ENCODE data around the gene EFL1. TPM values are rescaled to one million over a fixed set of nuclear protein-coding genes. Genes with fewer than 3 reads are reported as not detected.

EFL1 gene
- total and polyA plus RNA-seq, 10 of the 15 experiments (the other 5 are each of a cell fraction or from before 2014, with no cell fraction given) = 6.2 to 42.3 (median 24.7) TPM

DNA sequence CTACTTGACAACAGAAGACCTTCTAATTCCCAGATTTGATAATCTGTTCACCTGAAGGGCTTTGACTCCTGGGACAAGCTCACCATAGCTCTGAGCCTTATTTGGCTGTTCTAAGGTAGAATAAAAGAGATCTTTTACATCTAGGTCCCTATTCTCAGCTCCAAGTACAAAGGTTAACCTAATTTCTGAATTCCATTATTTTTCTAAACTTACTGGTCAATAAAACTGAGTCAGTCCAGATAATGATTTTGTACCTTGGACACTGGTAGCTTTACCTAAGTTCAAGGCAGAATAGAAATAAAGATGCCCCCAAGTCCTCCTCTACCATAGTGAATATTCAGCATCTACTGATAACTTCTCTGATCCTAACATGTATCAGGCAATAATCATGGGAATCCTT lies 135.0 kb downstream of the EFL1 start (continued):
- TF ChIP-seq ZNF687 (IDR thresholded peaks at IDR 0.05) = no peak

GRCh38 chr15:82126346-82126745 lies 136.2 kb downstream of the EFL1 start:
- ChIA-PET RAD21 (ENCODE audit: unreplicated experiment) (no interaction called here), CTCF (interaction anchor here (0.7 to 2.1 kb wide), 2 partner anchors 14 to 41 kb away, joined by 3 to 8 read pairs; no protein-coding TSS in a partner anchor), POLR2A (no interaction called here), SMC1A (ENCODE audit: uncharacterized antibody, unreplicated experiment) (no interaction called here)
- in situ Hi-C loops (cut with MboI) = no loop called here
- Histone ChIP-seq H3K36me3 (ENCODE audit: control insufficient read depth in 2 of 2, insufficient read depth in 2 of 2, low read length in 1 of 2) (peaks cover 2% of the 10 kb centered on the region in 2 experiments; a peak in 2 of 4 replicates), H3K9ac (ENCODE audit: control insufficient read depth, insufficient read depth, low read length) (no peak overlapping the region), H4K20me1 (ENCODE audit: control insufficient read depth, insufficient read depth) (no peaks in the 10 kb centered on the region), H3K4me1 (ENCODE audit: control insufficient read depth, insufficient read depth, low read length) (peaks cover 7% of the 10 kb centered on the region; the same call in 1 of the 2 replicates), H2AFZ (ENCODE audit: control insufficient read depth, low read depth, low read length) (no peak overlapping the region), H3K27ac (ENCODE audit: control insufficient read depth, insufficient read depth) (no peak overlapping the region), H3K27me3 (replicated peaks in 1 of 2; ENCODE audit: control insufficient read depth in 2 of 2, insufficient read depth in 2 of 2, low read length in 1 of 2) (no peaks in the 10 kb centered on the region), H3K4me2 (ENCODE audit: control insufficient read depth, insufficient read depth) (no peak overlapping the region), H3K9me3 (replicated peaks; ENCODE audit: control insufficient read depth, insufficient read depth, low read length) (no peaks in the 10 kb centered on the region), H3K4me3 (no peak overlapping the region), H3K79me2 (ENCODE audit: control insufficient read depth, insufficient read depth, low read length) (no peaks in the 10 kb centered on the region)
- DNase-seq (ENCODE audit: low read depth, low spot score) (no peak), ATAC-seq (no peak), FAIRE-seq (no peak)
- TF ChIP-seq MXI1 (IDR thresholded peaks at IDR 0.05; ENCODE audit: low read depth, low read length) (no peak), SMC3 (IDR thresholded peaks at IDR 0.05; ENCODE audit: borderline replicate concordance, low read length) (no peak), TARDBP (IDR thresholded peaks at IDR 0.05; ENCODE audit: borderline replicate concordance) (no peak), HDAC2 (IDR thresholded peaks at IDR 0.05) (no peak), SMAD5 (IDR thresholded peaks at IDR 0.05; ENCODE audit: low read depth) (no peak), FOXM1 (IDR thresholded peaks at IDR 0.05; ENCODE audit: low read depth, low read length) (no peak), MYC (IDR thresholded peaks at IDR 0.05; ENCODE audit: insufficient read depth, insufficient read length, insufficient replicate concordance, low read length, severe bottlenecking) (no peak), ZNF622 (IDR thresholded peaks at IDR 0.05) (no peak)
- WGBS (ENCODE audit: insufficient coverage, insufficient replicate concordance, low lambda C conversion rate, missing lambda C conversion rate) = 100% methylated on average over 3 of the region's 3 CpGs
- BruUV-seq (replicated peaks) = no TSS peak
- intact Hi-C loops (cut with micrococcal nuclease; ENCODE audit: unreplicated experiment) = no loop called here

Measured in GM12878 (cell line).